ENCODE measurements around the gene TCIRG1. TPM values are rescaled to one million over a fixed set of nuclear protein-coding genes. Genes with fewer than 3 reads are reported as not detected.

TCIRG1 gene
- total and polyA plus RNA-seq, 4 donors: 32.2 to 96.1 (median 44.5) TPM

DNA sequence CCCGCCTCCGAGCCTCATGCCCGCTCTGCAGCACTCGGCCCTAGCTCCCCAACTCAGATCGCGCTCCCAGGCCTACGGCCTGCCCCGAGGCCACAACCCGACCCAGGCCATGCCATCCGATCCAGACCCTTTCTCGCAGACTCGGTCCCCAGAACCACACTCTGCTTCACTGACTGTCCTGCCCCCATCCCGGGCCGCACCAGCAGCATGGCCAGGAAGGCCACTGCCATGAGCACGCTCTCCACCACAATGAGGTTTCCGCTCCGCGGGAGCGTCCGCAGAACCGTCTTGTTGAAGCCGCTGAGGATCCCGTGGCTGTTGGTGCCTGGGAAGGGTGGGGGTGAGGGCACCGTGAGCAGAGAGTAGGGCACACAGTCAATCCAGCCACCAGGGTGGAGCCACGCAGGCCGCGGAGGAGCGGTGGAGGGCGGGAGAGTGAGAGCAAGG, 41.3 kb upstream of the TCIRG1 start:
- DNase-seq (ENCODE audit: low spot score): no peak
- TF ChIP-seq ATF3 (IDR thresholded peaks at IDR 0.05) (no peak), FOXA1 (IDR thresholded peaks at IDR 0.05) (no peak), ZBTB33 (IDR thresholded peaks at IDR 0.05) (no peak), RAD21 (IDR thresholded peaks at IDR 0.05) (no peak), REST (IDR thresholded peaks at IDR 0.05) (no peak), HNF4A (conservative IDR thresholded peaks at IDR 0.05) (no peak), MAX (IDR thresholded peaks at IDR 0.05) (no peak)
- Histone ChIP-seq H3K4me3 (ENCODE audit: low read depth in 1 of 3, low read length in 3 of 3) (no peak overlapping the region), H3K9me3 (ENCODE audit: control insufficient read depth in 4 of 4, low read length in 3 of 4) (no peaks in the 10 kb centered on the region), H3K36me3 (ENCODE audit: control insufficient read depth in 4 of 4, insufficient read depth in 3 of 4, low read depth in 1 of 4, low read length in 3 of 4) (peaks cover 0 to 2% (median 0%) of the 10 kb centered on the region in 4 donors), H3K9ac (ENCODE audit: low read depth in 1 of 2, low read length in 2 of 2) (no peak overlapping the region), H3K4me1 (ENCODE audit: control insufficient read depth in 4 of 4, insufficient read depth in 4 of 4, low read length in 3 of 4) (peaks cover 0 to 5% (median 0%) of the 10 kb centered on the region in 4 donors), H3K27me3 (ENCODE audit: control insufficient read depth in 4 of 4, insufficient read depth in 4 of 4, low read length in 3 of 4) (no peaks in the 10 kb centered on the region), H3K27ac (ENCODE audit: low read depth in 1 of 2, low read length in 2 of 2) (no peak overlapping the region)
- 92% methylated on average over 29 of the region's 29 CpGs for WGBS

- Histone ChIP-seq H3K27me3 (ENCODE audit: control insufficient read depth in 4 of 4, insufficient read depth in 4 of 4, low read length in 3 of 4) (no peaks in the 10 kb centered on the region), H3K36me3 (ENCODE audit: control insufficient read depth in 4 of 4, insufficient read depth in 3 of 4, low read depth in 1 of 4, low read length in 3 of 4) (peaks cover 0 to 2% (median 0%) of the 10 kb centered on the region in 4 donors), H3K27ac (ENCODE audit: low read depth in 1 of 2, low read length in 2 of 2) (no peak overlapping the region), H3K9me3 (ENCODE audit: control insufficient read depth in 4 of 4, low read length in 3 of 4) (no peaks in the 10 kb centered on the region), H3K9ac (ENCODE audit: low read depth in 1 of 2, low read length in 2 of 2) (no peak overlapping the region), H3K4me3 (ENCODE audit: low read depth in 1 of 3, low read length in 3 of 3) (no peak overlapping the region), H3K4me1 (ENCODE audit: control insufficient read depth in 4 of 4, insufficient read depth in 4 of 4, low read length in 3 of 4) (peaks cover 0 to 7% (median 0%) of the 10 kb centered on the region in 4 donors)
- TF ChIP-seq CTCF (IDR thresholded peaks at IDR 0.05; ENCODE audit: low read depth, low read length, missing input control) (no peak), ATF3 (IDR thresholded peaks at IDR 0.05) (no peak), RXRA (IDR thresholded peaks at IDR 0.05) (no peak), YY1 (IDR thresholded peaks at IDR 0.05) (no peak), RAD21 (IDR thresholded peaks at IDR 0.05) (no peak), TAF1 (conservative IDR thresholded peaks at IDR 0.05) (no peak)
- WGBS: 94% methylated on average over 9 of the region's 9 CpGs
- DNase-seq (ENCODE audit: low spot score): no peak
These were observed 40.4 kb upstream of the TCIRG1 start for GRCh38 chr11:67998150-67999045.
